Astrocyte (in vitro differentiated cells and primary cell): ENCODE data around the gene ZNF668. TPM values are rescaled to one million over a fixed set of nuclear protein-coding genes. Genes with fewer than 3 reads are reported as not detected.

Source experiments
- DNase-seq: peaks from one replicate; pipeline ENCODE4 v3.0.0-alpha.2; 2010; ENCODE audit warnings: low read depth
- FAIRE-seq: peaks from 2 replicates; lab custom pipeline; 2011; peaks lifted over from hg19 to GRCh38; lab: Jason Lieb, UNC
- H2AFZ ChIP-seq: 2 replicates; pipeline ENCODE4 v1.6.0; 2012; ENCODE audit warnings: low read depth, low read length, inconsistent platforms
- H3K27ac ChIP-seq: 2 replicates; pipeline ENCODE4 v1.5.1; 2011; ENCODE audit warnings: low read depth, low read length, inconsistent platforms
- H3K27me3 ChIP-seq: 2 replicates; pipeline ENCODE4 v1.6.0; 2011; ENCODE audit warnings: low read length, inconsistent platforms; ENCODE audit not compliant: insufficient read depth
- H3K36me3 ChIP-seq: 2 replicates; pipeline ENCODE4 v1.5.1; 2011; ENCODE audit warnings: low read length, inconsistent platforms; ENCODE audit not compliant: insufficient read depth
- H3K4me1 ChIP-seq: 2 replicates; pipeline ENCODE4 v1.5.1; 2011; ENCODE audit warnings: low read length, inconsistent platforms; ENCODE audit not compliant: insufficient read depth
- H3K4me2 ChIP-seq: 2 replicates; pipeline ENCODE4 v1.6.0; 2012; ENCODE audit warnings: low read length, inconsistent platforms
- H3K4me3 ChIP-seq: 2 replicates; pipeline ENCODE4 v1.5.1; 2011; ENCODE audit warnings: low read depth, mild to moderate bottlenecking, low read length, inconsistent platforms; ENCODE audit not compliant: insufficient read depth
- H3K79me2 ChIP-seq: 2 replicates; pipeline ENCODE4 v1.6.0; 2012; ENCODE audit warnings: mild to moderate bottlenecking, low read length, inconsistent platforms; ENCODE audit not compliant: insufficient read depth
- H3K9ac ChIP-seq: 2 replicates; pipeline ENCODE4 v1.6.0; 2012; ENCODE audit warnings: mild to moderate bottlenecking, low read length, inconsistent platforms
- H3K9me3 ChIP-seq: 2 replicates; pipeline ENCODE4 v1.5.1; 2012; ENCODE audit warnings: low read depth, mild to moderate bottlenecking, low read length, inconsistent platforms; ENCODE audit not compliant: insufficient read depth
- H4K20me1 ChIP-seq: 2 replicates; pipeline ENCODE4 v1.6.0; 2012; ENCODE audit warnings: low read length, inconsistent platforms; ENCODE audit not compliant: insufficient read depth
- H3K27ac Mint-ChIP-seq: one replicate; pipeline ENCODE4 v1.8.0; 2021; ENCODE audit warnings: mild to moderate bottlenecking, mixed read lengths; ENCODE audit not compliant: unreplicated experiment
- H3K27me3 Mint-ChIP-seq: one replicate; pipeline ENCODE4 v1.8.0; 2021; ENCODE audit warnings: low read depth, mixed read lengths; ENCODE audit not compliant: unreplicated experiment
- H3K36me3 Mint-ChIP-seq: one replicate; pipeline ENCODE4 v1.8.0; 2021; ENCODE audit warnings: low read depth, mixed read lengths; ENCODE audit not compliant: unreplicated experiment
- H3K4me1 Mint-ChIP-seq: one replicate; pipeline ENCODE4 v1.8.0; 2021; ENCODE audit warnings: low read depth, mixed read lengths; ENCODE audit not compliant: unreplicated experiment
- H3K4me3 Mint-ChIP-seq: one replicate; pipeline ENCODE4 v1.8.0; 2021; ENCODE audit warnings: mild to moderate bottlenecking, moderate library complexity, mixed read lengths; ENCODE audit not compliant: unreplicated experiment
- H3K9me3 Mint-ChIP-seq: one replicate; pipeline ENCODE4 v1.8.0; 2021; ENCODE audit warnings: mild to moderate bottlenecking, mixed read lengths; ENCODE audit not compliant: unreplicated experiment
- EZH2 ChIP-seq: IDR thresholded peaks from 2 replicates; pipeline ENCODE4 v1.6.1; 2012; ENCODE audit warnings: mild to moderate bottlenecking, low read length, inconsistent platforms; ENCODE audit not compliant: insufficient read depth
- total RNA-seq: library from RNA; stranded (reverse); gene quantifications from 2 replicates; pipeline ENCODE4 v1.2.1, GENCODE V29; 2021
- TF ChIP-seq, protein P1 (sequence below): IDR thresholded peaks from 2 replicates; pipeline ENCODE4 v1.5.1; 2011; ENCODE audit warnings: low read depth, mild to moderate bottlenecking, inconsistent platforms, low read length, moderate library complexity; ENCODE audit not compliant: insufficient read depth

Gene ZNF668
- total RNA-seq, 1 donor from 2014 or later = 21.6 TPM

DNA sequence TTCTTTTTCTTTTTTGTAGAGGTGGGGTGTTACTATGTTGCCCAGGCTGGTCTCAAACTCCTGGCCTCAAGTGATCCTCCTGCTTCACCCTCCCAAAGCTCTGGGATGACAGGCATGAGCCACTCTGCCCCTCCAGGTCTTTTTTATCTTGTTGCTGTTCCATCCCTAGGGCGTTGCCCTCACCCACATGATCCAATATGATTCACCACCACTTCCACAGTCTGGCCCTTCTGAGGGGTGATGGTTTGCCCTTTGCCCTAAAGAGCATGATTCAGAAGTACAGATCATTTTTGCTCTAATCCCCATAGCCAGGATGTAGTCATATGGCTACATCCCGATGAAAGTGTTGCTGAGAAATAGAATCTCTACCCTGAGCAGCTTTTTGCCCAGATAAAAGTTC lies 21.9 kb downstream of the ZNF668 start:
- Histone ChIP-seq H3K36me3 (no peaks in the 10 kb centered on the region), H3K9ac (no peak overlapping the region), H3K4me2 (peak overlapping the region; percentile 42), H3K4me1 (peaks cover 3% of the 10 kb centered on the region), H3K9me3 (no peaks in the 10 kb centered on the region), H3K27ac (peak overlapping the region; percentile 46), H3K4me3 (no peak overlapping the region), H2AFZ (no peak overlapping the region), H3K27me3 (no peaks in the 10 kb centered on the region), H4K20me1 (no peaks in the 10 kb centered on the region), H3K79me2 (no peaks in the 10 kb centered on the region)
- H3K4me3 Mint-ChIP-seq = no peak overlapping the region
- peaks cover 5% of the 10 kb centered on the region for H3K9me3 Mint-ChIP-seq
- peak; percentile 26 for FAIRE-seq
- TF ChIP-seq, protein P1, sequence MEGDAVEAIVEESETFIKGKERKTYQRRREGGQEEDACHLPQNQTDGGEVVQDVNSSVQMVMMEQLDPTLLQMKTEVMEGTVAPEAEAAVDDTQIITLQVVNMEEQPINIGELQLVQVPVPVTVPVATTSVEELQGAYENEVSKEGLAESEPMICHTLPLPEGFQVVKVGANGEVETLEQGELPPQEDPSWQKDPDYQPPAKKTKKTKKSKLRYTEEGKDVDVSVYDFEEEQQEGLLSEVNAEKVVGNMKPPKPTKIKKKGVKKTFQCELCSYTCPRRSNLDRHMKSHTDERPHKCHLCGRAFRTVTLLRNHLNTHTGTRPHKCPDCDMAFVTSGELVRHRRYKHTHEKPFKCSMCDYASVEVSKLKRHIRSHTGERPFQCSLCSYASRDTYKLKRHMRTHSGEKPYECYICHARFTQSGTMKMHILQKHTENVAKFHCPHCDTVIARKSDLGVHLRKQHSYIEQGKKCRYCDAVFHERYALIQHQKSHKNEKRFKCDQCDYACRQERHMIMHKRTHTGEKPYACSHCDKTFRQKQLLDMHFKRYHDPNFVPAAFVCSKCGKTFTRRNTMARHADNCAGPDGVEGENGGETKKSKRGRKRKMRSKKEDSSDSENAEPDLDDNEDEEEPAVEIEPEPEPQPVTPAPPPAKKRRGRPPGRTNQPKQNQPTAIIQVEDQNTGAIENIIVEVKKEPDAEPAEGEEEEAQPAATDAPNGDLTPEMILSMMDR = no peak
- TF ChIP-seq EZH2 = no peak
- peak overlapping the region; percentile 54 for H3K27ac Mint-ChIP-seq
- H3K27me3 Mint-ChIP-seq = no peaks in the 10 kb centered on the region
- H3K4me1 Mint-ChIP-seq = peaks cover 7% of the 10 kb centered on the region
- DNase-seq = peak; percentile 89
- H3K36me3 Mint-ChIP-seq = peaks cover 4% of the 10 kb centered on the region

DNA sequence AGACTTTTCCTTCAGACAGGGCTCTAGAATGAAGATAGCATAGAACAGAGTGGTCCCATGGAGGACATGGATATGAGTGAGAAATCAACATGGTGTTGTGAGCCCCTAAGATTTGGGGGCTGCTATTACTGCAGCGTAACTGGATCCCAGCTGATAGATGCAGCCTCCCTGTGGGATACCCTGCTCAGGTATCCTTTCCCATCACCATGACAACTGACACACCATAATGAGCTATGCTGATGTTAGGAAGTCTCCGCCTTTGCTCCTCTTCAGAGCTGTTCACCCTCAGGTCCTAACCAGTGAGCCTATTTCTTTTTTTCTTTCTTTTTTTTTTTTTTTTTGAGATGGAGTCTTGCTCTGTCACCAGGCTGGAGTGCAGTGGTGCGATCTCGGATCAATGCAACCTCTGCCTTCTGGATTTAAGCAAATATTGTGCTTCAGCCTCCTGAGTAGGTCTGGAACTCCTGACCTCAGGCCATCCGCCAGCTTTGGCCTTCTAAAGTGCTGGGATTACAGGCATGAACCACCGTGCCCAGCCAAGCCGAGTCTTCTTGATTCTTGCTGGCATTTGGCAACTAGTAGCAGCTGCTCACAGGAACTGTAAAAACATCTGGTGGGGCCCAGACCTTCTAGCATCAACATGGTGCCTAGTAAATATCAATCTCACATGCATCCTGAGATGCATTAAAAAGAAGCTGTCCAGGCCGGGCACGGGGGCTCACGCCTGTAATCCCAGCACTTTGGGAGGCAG lies 23.6 kb downstream of the ZNF668 start:
- Mint-ChIP-seq H3K36me3 (no peaks in the 10 kb centered on the region), H3K27ac (no peak overlapping the region), H3K27me3 (no peaks in the 10 kb centered on the region), H3K4me3 (peak overlapping the region; percentile 45), H3K4me1 (peaks cover 7% of the 10 kb centered on the region), H3K9me3 (peaks cover 5% of the 10 kb centered on the region)
- no peak for FAIRE-seq
- H2AFZ ChIP-seq = no peak overlapping the region
- peaks cover 3% of the 10 kb centered on the region for H3K4me1 ChIP-seq
- H3K36me3 ChIP-seq = no peaks in the 10 kb centered on the region
- no peaks in the 10 kb centered on the region for H4K20me1 ChIP-seq
- H3K9ac ChIP-seq = no peak overlapping the region
- no peaks in the 10 kb centered on the region for H3K79me2 ChIP-seq
- TF ChIP-seq, protein P1 = no peak
- no peak for TF ChIP-seq EZH2
- DNase-seq = no peak
- no peaks in the 10 kb centered on the region for H3K9me3 ChIP-seq
- H3K27me3 ChIP-seq = no peaks in the 10 kb centered on the region
- H3K4me2 ChIP-seq = no peak overlapping the region
- no peak overlapping the region for H3K27ac ChIP-seq
- no peak overlapping the region for H3K4me3 ChIP-seq

DNA sequence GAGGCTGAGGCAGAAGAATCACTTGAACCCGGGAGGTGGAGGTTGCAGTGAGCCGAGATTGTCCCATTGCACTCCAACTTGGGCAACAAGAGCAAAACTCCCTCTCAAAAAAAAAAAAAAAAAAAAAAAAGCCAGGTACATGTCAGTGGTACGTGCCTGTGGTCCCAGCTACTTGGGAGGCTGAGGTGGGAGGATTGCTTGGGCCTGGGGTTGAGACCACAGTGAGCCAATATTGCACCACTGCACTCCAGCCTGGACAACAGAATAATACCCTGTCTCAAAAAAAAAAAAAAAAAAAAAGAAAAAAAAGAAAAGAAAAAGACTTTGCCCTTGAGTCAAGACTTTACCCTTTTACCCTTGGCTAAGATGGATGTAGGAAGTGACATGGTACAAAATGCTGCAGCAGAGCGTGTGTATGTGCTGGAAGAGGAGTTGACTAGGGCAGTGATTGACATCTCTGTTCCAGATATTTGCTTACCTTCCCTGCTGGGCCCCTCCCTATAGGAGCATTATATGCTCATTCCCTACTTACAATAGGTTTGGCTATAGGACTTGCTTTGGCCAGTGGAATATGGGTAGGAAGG lies 30.1 kb downstream of the ZNF668 start:
- Histone ChIP-seq H4K20me1 (peaks cover 8% of the 10 kb centered on the region), H3K4me1 (no peaks in the 10 kb centered on the region), H3K4me2 (no peak overlapping the region), H3K27ac (no peak overlapping the region), H3K36me3 (peaks cover 11% of the 10 kb centered on the region), H2AFZ (no peak overlapping the region), H3K79me2 (no peaks in the 10 kb centered on the region), H3K9me3 (no peaks in the 10 kb centered on the region), H3K9ac (no peak overlapping the region), H3K4me3 (no peak overlapping the region), H3K27me3 (no peaks in the 10 kb centered on the region)
- Mint-ChIP-seq H3K36me3 (peaks cover 16% of the 10 kb centered on the region), H3K27ac (no peak overlapping the region), H3K27me3 (no peaks in the 10 kb centered on the region), H3K4me3 (no peak overlapping the region), H3K9me3 (no peaks in the 10 kb centered on the region), H3K4me1 (no peaks in the 10 kb centered on the region)
- no peak for DNase-seq
- TF ChIP-seq, protein P1 = no peak
- no peak for TF ChIP-seq EZH2
- no peak for FAIRE-seq
